ENCODE measurements around the gene PHF1. TPM values are rescaled to one million over a fixed set of nuclear protein-coding genes. Genes with fewer than 3 reads are reported as not detected.

Gene PHF1
- total and polyA plus RNA-seq, 2 of the 13 experiments (the other 11 are each of a cell fraction or from before 2014, with no cell fraction given), result 25.4 to 61.9 TPM

DNA sequence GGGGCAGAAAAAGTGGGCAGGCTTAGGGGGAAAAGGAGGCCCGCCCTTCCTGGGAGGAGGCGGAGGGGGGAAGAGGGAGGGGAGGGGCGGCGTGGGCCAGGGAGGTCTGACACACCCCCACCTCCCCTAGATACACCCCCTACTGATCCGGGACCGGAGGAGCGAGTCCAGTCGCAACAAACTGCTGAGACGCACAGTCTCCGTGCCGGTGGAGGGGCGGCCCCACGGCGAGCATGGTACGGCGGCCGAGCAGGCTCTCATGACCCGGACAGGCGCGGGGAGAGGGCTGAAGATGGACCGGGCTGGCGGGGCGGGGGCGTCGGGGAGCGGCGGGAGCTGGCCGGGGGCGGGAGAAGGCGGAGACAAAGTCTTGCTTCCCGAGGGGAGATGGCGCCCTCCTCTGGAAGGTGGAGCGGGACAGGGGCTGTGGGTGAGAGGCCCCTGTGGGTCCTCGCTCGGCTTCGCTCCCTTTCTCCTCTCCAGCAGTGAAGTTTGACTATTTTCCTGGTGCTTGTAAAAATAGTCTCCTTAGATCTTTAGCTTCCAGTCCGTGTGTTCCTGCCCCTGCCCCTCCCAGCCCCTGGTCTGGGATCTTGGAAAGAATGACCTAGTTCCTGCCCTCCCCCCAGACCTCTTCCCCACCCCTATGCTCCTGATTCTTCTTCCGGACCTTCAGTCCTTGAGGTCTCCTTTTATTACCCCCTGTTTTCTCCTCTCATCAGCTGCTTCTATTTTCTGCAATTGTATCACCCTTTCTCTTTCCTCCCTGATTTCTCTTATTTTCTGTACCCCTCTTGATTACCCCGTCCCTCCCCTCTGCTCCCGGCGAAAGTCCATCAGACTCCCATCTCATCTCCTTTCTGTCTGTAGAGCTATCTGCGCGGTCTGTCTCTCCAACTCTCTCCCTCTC is 15.1 kb downstream of the PHF1 start (continued):
- TF ChIP-seq, protein P1, sequence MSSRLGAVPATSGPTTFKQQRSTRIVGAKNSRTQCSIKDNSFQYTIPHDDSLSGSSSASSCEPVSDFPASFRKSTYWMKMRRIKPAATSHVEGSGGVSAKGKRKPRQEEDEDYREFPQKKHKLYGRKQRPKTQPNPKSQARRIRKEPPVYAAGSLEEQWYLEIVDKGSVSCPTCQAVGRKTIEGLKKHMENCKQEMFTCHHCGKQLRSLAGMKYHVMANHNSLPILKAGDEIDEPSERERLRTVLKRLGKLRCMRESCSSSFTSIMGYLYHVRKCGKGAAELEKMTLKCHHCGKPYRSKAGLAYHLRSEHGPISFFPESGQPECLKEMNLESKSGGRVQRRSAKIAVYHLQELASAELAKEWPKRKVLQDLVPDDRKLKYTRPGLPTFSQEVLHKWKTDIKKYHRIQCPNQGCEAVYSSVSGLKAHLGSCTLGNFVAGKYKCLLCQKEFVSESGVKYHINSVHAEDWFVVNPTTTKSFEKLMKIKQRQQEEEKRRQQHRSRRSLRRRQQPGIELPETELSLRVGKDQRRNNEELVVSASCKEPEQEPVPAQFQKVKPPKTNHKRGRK (CRISPR knock-in tag; IDR thresholded peaks at IDR 0.05), result no peak
- no peak for TF ChIP-seq ARHGAP35 (CRISPR knock-in tag; IDR thresholded peaks at IDR 0.05; ENCODE audit: borderline replicate concordance)
- TF ChIP-seq ZNF546 (CRISPR knock-in tag; conservative IDR thresholded peaks at IDR 0.05), result 0 out of 2 replicates have a peak, but pooled peaks have one; percentile 25
- TF ChIP-seq, protein P2, sequence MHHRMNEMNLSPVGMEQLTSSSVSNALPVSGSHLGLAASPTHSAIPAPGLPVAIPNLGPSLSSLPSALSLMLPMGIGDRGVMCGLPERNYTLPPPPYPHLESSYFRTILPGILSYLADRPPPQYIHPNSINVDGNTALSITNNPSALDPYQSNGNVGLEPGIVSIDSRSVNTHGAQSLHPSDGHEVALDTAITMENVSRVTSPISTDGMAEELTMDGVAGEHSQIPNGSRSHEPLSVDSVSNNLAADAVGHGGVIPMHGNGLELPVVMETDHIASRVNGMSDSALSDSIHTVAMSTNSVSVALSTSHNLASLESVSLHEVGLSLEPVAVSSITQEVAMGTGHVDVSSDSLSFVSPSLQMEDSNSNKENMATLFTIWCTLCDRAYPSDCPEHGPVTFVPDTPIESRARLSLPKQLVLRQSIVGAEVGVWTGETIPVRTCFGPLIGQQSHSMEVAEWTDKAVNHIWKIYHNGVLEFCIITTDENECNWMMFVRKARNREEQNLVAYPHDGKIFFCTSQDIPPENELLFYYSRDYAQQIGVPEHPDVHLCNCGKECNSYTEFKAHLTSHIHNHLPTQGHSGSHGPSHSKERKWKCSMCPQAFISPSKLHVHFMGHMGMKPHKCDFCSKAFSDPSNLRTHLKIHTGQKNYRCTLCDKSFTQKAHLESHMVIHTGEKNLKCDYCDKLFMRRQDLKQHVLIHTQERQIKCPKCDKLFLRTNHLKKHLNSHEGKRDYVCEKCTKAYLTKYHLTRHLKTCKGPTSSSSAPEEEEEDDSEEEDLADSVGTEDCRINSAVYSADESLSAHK (CRISPR knock-in tag; IDR thresholded peaks at IDR 0.05; ENCODE audit: borderline replicate concordance), result no peak
- TF ChIP-seq, protein P3, sequence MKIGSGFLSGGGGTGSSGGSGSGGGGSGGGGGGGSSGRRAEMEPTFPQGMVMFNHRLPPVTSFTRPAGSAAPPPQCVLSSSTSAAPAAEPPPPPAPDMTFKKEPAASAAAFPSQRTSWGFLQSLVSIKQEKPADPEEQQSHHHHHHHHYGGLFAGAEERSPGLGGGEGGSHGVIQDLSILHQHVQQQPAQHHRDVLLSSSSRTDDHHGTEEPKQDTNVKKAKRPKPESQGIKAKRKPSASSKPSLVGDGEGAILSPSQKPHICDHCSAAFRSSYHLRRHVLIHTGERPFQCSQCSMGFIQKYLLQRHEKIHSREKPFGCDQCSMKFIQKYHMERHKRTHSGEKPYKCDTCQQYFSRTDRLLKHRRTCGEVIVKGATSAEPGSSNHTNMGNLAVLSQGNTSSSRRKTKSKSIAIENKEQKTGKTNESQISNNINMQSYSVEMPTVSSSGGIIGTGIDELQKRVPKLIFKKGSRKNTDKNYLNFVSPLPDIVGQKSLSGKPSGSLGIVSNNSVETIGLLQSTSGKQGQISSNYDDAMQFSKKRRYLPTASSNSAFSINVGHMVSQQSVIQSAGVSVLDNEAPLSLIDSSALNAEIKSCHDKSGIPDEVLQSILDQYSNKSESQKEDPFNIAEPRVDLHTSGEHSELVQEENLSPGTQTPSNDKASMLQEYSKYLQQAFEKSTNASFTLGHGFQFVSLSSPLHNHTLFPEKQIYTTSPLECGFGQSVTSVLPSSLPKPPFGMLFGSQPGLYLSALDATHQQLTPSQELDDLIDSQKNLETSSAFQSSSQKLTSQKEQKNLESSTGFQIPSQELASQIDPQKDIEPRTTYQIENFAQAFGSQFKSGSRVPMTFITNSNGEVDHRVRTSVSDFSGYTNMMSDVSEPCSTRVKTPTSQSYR (CRISPR knock-in tag; IDR thresholded peaks at IDR 0.05; ENCODE audit: borderline replicate concordance), result peak; percentile 19; the same call in 1 of the 2 replicates
- TF ChIP-seq ZFAT (CRISPR knock-in tag; conservative IDR thresholded peaks at IDR 0.05), result no peak
- TF ChIP-seq CREB1 (IDR thresholded peaks at IDR 0.05), result no peak
- no peak for TF ChIP-seq CREB1 (CRISPR knock-in tag; IDR thresholded peaks at IDR 0.05)
- TF ChIP-seq, protein P4, sequence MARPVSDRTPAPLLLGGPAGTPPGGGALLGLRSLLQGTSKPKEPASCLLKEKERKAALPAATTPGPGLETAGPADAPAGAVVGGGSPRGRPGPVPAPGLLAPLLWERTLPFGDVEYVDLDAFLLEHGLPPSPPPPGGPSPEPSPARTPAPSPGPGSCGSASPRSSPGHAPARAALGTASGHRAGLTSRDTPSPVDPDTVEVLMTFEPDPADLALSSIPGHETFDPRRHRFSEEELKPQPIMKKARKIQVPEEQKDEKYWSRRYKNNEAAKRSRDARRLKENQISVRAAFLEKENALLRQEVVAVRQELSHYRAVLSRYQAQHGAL (CRISPR knock-in tag; IDR thresholded peaks at IDR 0.05; ENCODE audit: not compliant biosample characterization), result no peak
- 0 out of 2 replicates have a peak, but pooled peaks have one; percentile 68 for TF ChIP-seq DMAP1 (CRISPR knock-in tag; IDR thresholded peaks at IDR 0.05)
- peak; percentile 70 for TF ChIP-seq KDM3A (CRISPR knock-in tag; IDR thresholded peaks at IDR 0.05; ENCODE audit: low read depth)
- TF ChIP-seq NRL (CRISPR knock-in tag; IDR thresholded peaks at IDR 0.05; ENCODE audit: borderline replicate concordance), result peak; percentile 78; the same call in 1 of the 2 replicates
- TF ChIP-seq MAFK (conservative IDR thresholded peaks at IDR 0.05 in 1 of 2, IDR thresholded peaks at IDR 0.05 in 1 of 2; ENCODE audit: low read length in 2 of 2), result no peak
- 0 out of 2 replicates have a peak, but pooled peaks have one; percentile 74 for TF ChIP-seq ZNF543 (CRISPR knock-in tag; IDR thresholded peaks at IDR 0.05)
- peak; percentile 75 for TF ChIP-seq TEAD3 (CRISPR knock-in tag; optimal IDR thresholded peaks at IDR 0.05; ENCODE audit: borderline replicate concordance)
- TF ChIP-seq ZNF891 (CRISPR knock-in tag; IDR thresholded peaks at IDR 0.05), result no peak
- TF ChIP-seq HOXA9 (CRISPR knock-in tag; IDR thresholded peaks at IDR 0.05; ENCODE audit: borderline replicate concordance), result 0 out of 2 replicates have a peak, but pooled peaks have one; percentile 32
- TF ChIP-seq ZNF235 (CRISPR knock-in tag; IDR thresholded peaks at IDR 0.05; ENCODE audit: borderline replicate concordance), result no peak
- no peak for TF ChIP-seq CAMTA2 (CRISPR knock-in tag; IDR thresholded peaks at IDR 0.05; ENCODE audit: borderline replicate concordance)
- TF ChIP-seq MXD4 (CRISPR knock-in tag; IDR thresholded peaks at IDR 0.05), result peak; percentile 57; the same call in 1 of the 2 replicates
- TF ChIP-seq SUZ12 (IDR thresholded peaks at IDR 0.05; ENCODE audit: low read depth, low read length), result no peak
- peak; percentile 57; the same call in 1 of the 2 replicates for TF ChIP-seq MED1 (CRISPR knock-in tag; IDR thresholded peaks at IDR 0.05)
